Fibroblast of lung (primary cell): ENCODE results near the gene PCCB. TPM values are rescaled to one million over a fixed set of nuclear protein-coding genes. Genes with fewer than 3 reads are reported as not detected.

Experiments
- DNase-seq, 2 donors: peaks; one replicate each; pipeline versions ENCODE4 v3.0.0 to v3.0.0-alpha.2; 2010; ENCODE audit warnings: low read depth in 2 of 2
- H2AFZ ChIP-seq: 2 replicates; pipeline ENCODE4 v1.5.1; 2012; ENCODE audit warnings: low read length, control low read depth, inconsistent platforms
- H3K27ac ChIP-seq: 2 replicates; pipeline ENCODE4 v1.5.1; 2011; ENCODE audit warnings: low read length, control low read depth; ENCODE audit not compliant: insufficient read depth
- H3K27me3 ChIP-seq: 2 replicates; pipeline ENCODE4 v1.5.1; 2011; ENCODE audit warnings: mild to moderate bottlenecking, low read length; ENCODE audit not compliant: control insufficient read depth, insufficient read depth
- H3K36me3 ChIP-seq: 2 replicates; pipeline ENCODE4 v1.5.1; 2011; ENCODE audit warnings: low read length; ENCODE audit not compliant: control insufficient read depth, insufficient read depth
- H3K4me1 ChIP-seq: 2 replicates; pipeline ENCODE4 v1.5.1; 2011; ENCODE audit warnings: low read length; ENCODE audit not compliant: control insufficient read depth, insufficient read depth; ENCODE audit errors: extremely low read depth
- H3K4me2 ChIP-seq: 2 replicates; pipeline ENCODE4 v1.5.1; 2011; ENCODE audit warnings: low read length, control low read depth; ENCODE audit not compliant: insufficient read depth; ENCODE audit errors: extremely low read depth
- H3K4me3 ChIP-seq, 4 experiments: fragments of 200-600 bp in 1 of 4; sonication (generic) in 1 of 4; replicated peaks in 1 of 4; 2 replicates each; pipeline ENCODE4 v1.5.1; 2011 to 2016; ENCODE audit warnings: low read length in 4 of 4, low read depth in 3 of 4, mild to moderate bottlenecking in 3 of 4, control low read depth in 2 of 4, inconsistent platforms in 1 of 4, mixed read lengths in 1 of 4; ENCODE audit not compliant: insufficient read depth in 1 of 4; ENCODE audit errors: control extremely low read depth in 1 of 4
- H3K79me2 ChIP-seq: 2 replicates; pipeline ENCODE4 v1.5.1; 2012; ENCODE audit warnings: mild to moderate bottlenecking, low read length, inconsistent platforms; ENCODE audit not compliant: control insufficient read depth, insufficient read depth
- H3K9ac ChIP-seq: 2 replicates; pipeline ENCODE4 v1.5.1; 2011; ENCODE audit warnings: mild to moderate bottlenecking, low read length, control low read depth; ENCODE audit not compliant: insufficient read depth
- H3K9me3 ChIP-seq: 2 replicates; pipeline ENCODE4 v1.5.1; 2012; ENCODE audit warnings: low read depth, low read length; ENCODE audit not compliant: control insufficient read depth, insufficient read depth
- H4K20me1 ChIP-seq: 2 replicates; pipeline ENCODE4 v1.5.1; 2011; ENCODE audit warnings: low read length; ENCODE audit not compliant: control insufficient read depth, insufficient read depth; ENCODE audit errors: extremely low read depth
- CTCF ChIP-seq, 2 donors: IDR thresholded peaks in 1 of 2; conservative IDR thresholded peaks in 1 of 2; 1 replicate in 1 of 2; 2 replicates in 1 of 2; pipeline ENCODE4 v1.5.1; 2011 to 2012; ENCODE audit warnings: low read length in 2 of 2, control low read depth in 1 of 2, inconsistent platforms in 1 of 2, low read depth in 1 of 2, mild to moderate bottlenecking in 1 of 2
- EZH2 ChIP-seq: IDR thresholded peaks from 2 replicates; pipeline ENCODE4 v1.5.1; 2012; ENCODE audit warnings: low read length, control low read depth, mild to moderate bottlenecking; ENCODE audit errors: missing control alignments
- polyA plus RNA-seq, 2 donors: library from polyadenylated mRNA; depleted of rRNA in 1 of 2; stranded (reverse) in 1 of 2; unstranded in 1 of 2; fragments of >200 nt; gene quantifications; 2 replicates each; pipeline ENCODE4 v1.2.1, GENCODE V29; 2011 to 2012; ENCODE audit warnings: missing spikeins in 1 of 2
- total RNA-seq: library from RNA; depleted of rRNA; stranded (reverse); fragments of >200 nt; gene quantifications from 2 replicates; pipeline ENCODE4 v1.2.1, GENCODE V29; 2014

PCCB gene
- total and polyA plus RNA-seq, 2 donors (not counting 1 experiment from before 2014, with no cell fraction given): 56.0 to 81.4 TPM

GRCh38 chr3:136297826-136298225, 47.7 kb downstream of the PCCB start:
- no peak overlapping the region for H3K27ac ChIP-seq
- no peak for DNase-seq
- no peaks in the 10 kb centered on the region for H3K4me1 ChIP-seq
- no peak overlapping the region for H3K4me2 ChIP-seq
- H3K79me2 ChIP-seq: no peaks in the 10 kb centered on the region
- H4K20me1 ChIP-seq: no peaks in the 10 kb centered on the region
- H2AFZ ChIP-seq: no peak overlapping the region
- peaks cover 3% of the 10 kb centered on the region for H3K36me3 ChIP-seq
- no peaks in the 10 kb centered on the region for H3K27me3 ChIP-seq
- no peaks in the 10 kb centered on the region for H3K9me3 ChIP-seq
- no peak overlapping the region for H3K9ac ChIP-seq
- no peak for TF ChIP-seq EZH2
- TF ChIP-seq CTCF (conservative IDR thresholded peaks at IDR 0.05 in 1 of 2, IDR thresholded peaks at IDR 0.05 in 1 of 2; ENCODE audit: low read depth in 1 of 2, low read length in 2 of 2): no peak
- H3K4me3 ChIP-seq: no peak overlapping the region

GRCh38 chr3:136300444-136300843, 50.3 kb downstream of the PCCB start:
- DNase-seq: no peak
- Histone ChIP-seq H3K27ac (no peak overlapping the region), H3K4me1 (no peaks in the 10 kb centered on the region), H3K36me3 (no peaks in the 10 kb centered on the region), H3K9me3 (no peaks in the 10 kb centered on the region), H2AFZ (no peak overlapping the region), H3K4me3 (no peak overlapping the region), H3K79me2 (no peaks in the 10 kb centered on the region), H3K9ac (no peak overlapping the region), H3K4me2 (no peak overlapping the region), H4K20me1 (no peaks in the 10 kb centered on the region), H3K27me3 (no peaks in the 10 kb centered on the region)
- TF ChIP-seq CTCF (conservative IDR thresholded peaks at IDR 0.05 in 1 of 2, IDR thresholded peaks at IDR 0.05 in 1 of 2; ENCODE audit: low read depth in 1 of 2, low read length in 2 of 2) (no peak), EZH2 (no peak)

- peak; percentile 50 to 76 for TF ChIP-seq CTCF (conservative IDR thresholded peaks at IDR 0.05 in 1 of 2, IDR thresholded peaks at IDR 0.05 in 1 of 2; ENCODE audit: low read depth in 1 of 2, low read length in 2 of 2)
- no peak for TF ChIP-seq EZH2
- H3K27me3 ChIP-seq: no peaks in the 10 kb centered on the region
- peak; percentile 23 to 79 for DNase-seq
Measured at GRCh38 chr3:136305879-136306278, 55.7 kb downstream of the PCCB start.

More at GRCh38 chr3:136305879-136306278, 55.7 kb downstream of the PCCB start:
- Histone ChIP-seq H3K9ac (no peak overlapping the region), H3K4me3 (no peak overlapping the region), H3K27ac (no peak overlapping the region), H3K4me2 (no peak overlapping the region), H3K79me2 (no peaks in the 10 kb centered on the region), H3K36me3 (no peaks in the 10 kb centered on the region), H3K4me1 (no peaks in the 10 kb centered on the region), H2AFZ (no peak overlapping the region), H3K9me3 (no peaks in the 10 kb centered on the region), H4K20me1 (no peaks in the 10 kb centered on the region)
